NCI-H1930 (cell line): ENCODE data around the gene METTL22.

ENCODE experiments used
- DNase-seq, 2 experiments: peaks; one replicate each; lab custom pipeline; 2025; lab: John Stamatoyannopoulos, UW

Gene METTL22

GRCh38 chr16:8594149-8594666, 27.3 kb upstream of the METTL22 start:
- DNase-seq = no peak

- DNase-seq = no peak
These were observed 25.7 kb upstream of the METTL22 start for GRCh38 chr16:8595783-8596182.

GRCh38 chr16:8596581-8596980, 24.9 kb upstream of the METTL22 start:
- no peak for DNase-seq

GRCh38 chr16:8600144-8600775, 21.2 kb upstream of the METTL22 start:
- no peak for DNase-seq

- no peak for DNase-seq
These were observed 15.9 kb upstream of the METTL22 start for GRCh38 chr16:8605554-8605953.

- DNase-seq = no peak
These were observed 14.3 kb upstream of the METTL22 start for GRCh38 chr16:8607214-8607613.

GRCh38 chr16:8611122-8611521, 10.4 kb upstream of the METTL22 start:
- no peak for DNase-seq

- DNase-seq = no peak
These were observed 9.5 kb upstream of the METTL22 start for GRCh38 chr16:8611886-8612600.

GRCh38 chr16:8614435-8615029, 7.0 kb upstream of the METTL22 start:
- DNase-seq = no peak

- no peak for DNase-seq
These were observed 1.7 kb upstream of the METTL22 start for GRCh38 chr16:8619671-8620370.

GRCh38 chr16:8620535-8620934, 963 bp upstream of the METTL22 start:
- no peak for DNase-seq

GRCh38 chr16:8621222-8621571, 301 bp upstream of the METTL22 start:
- DNase-seq = no peak

- DNase-seq = no peak
These were observed 788 bp downstream of the METTL22 start for GRCh38 chr16:8622315-8622656.

GRCh38 chr16:8623634-8624033, 2.1 kb downstream of the METTL22 start:
- DNase-seq = no peak

GRCh38 chr16:8625491-8626087, 4.1 kb downstream of the METTL22 start:
- no peak for DNase-seq

GRCh38 chr16:8626946-8627345, 5.4 kb downstream of the METTL22 start:
- DNase-seq = no peak

- no peak for DNase-seq
These were observed 6.0 kb downstream of the METTL22 start for GRCh38 chr16:8627456-8627855.

- DNase-seq = no peak
These were observed 7.7 kb downstream of the METTL22 start for GRCh38 chr16:8628981-8629725.

GRCh38 chr16:8630255-8630953, 8.9 kb downstream of the METTL22 start:
- DNase-seq = no peak

GRCh38 chr16:8631373-8631772, 9.9 kb downstream of the METTL22 start:
- no peak for DNase-seq
